OCI-LY3 (cell line): ENCODE measurements around the gene SPATA46.

Experiments used
- H2AFZ ChIP-seq: fragments of 200-600, 300-600 bp; shearing (Covaris generic); 2 replicates; pipeline ENCODE4 v1.6.0; 2014; ENCODE audit warnings: antibody characterized with exemption, low read depth, low read length
- H3K27ac ChIP-seq: fragments of 200-600, 300-600 bp; sonication (generic); 2 replicates; pipeline ENCODE4 v1.5.1; 2014; ENCODE audit warnings: mild to moderate bottlenecking, low read length, moderate library complexity, mixed read lengths
- H3K27me3 ChIP-seq: fragments of 200-600, 300-600 bp; sonication (generic); 2 replicates; pipeline ENCODE4 v1.6.1; 2014; ENCODE audit warnings: low read depth, low read length, mixed read lengths
- H3K36me3 ChIP-seq: fragments of 200-600, 300-600 bp; sonication (generic); replicated peaks from 2 replicates; pipeline ENCODE3; 2014; ENCODE audit warnings: low read depth, low read length, mixed read lengths
- H3K4me1 ChIP-seq: fragments of 300-600, 200-600 bp; sonication (generic); 2 replicates; pipeline ENCODE4 v1.6.1; 2014; ENCODE audit warnings: low read length, mixed read lengths
- H3K4me2 ChIP-seq: fragments of 200-600, 300-600 bp; sonication (generic); 2 replicates; pipeline ENCODE4 v1.6.1; 2014; ENCODE audit warnings: low read length, mixed read lengths
- H3K4me3 ChIP-seq: fragments of 300-600, 200-600 bp; sonication (generic); 2 replicates; pipeline ENCODE4 v1.5.1; 2014; ENCODE audit warnings: antibody characterized with exemption, mild to moderate bottlenecking, low read length, moderate library complexity
- H3K79me2 ChIP-seq: fragments of 300-600, 200-600 bp; shearing (Covaris generic); 2 replicates; pipeline ENCODE4 v1.6.1; 2014; ENCODE audit warnings: mild to moderate bottlenecking, low read length, mixed read lengths
- H3K9ac ChIP-seq: fragments of 300-600, 200-600 bp; shearing (Covaris generic); 2 replicates; pipeline ENCODE4 v1.6.0; 2014; ENCODE audit warnings: mild to moderate bottlenecking, low read length, moderate library complexity
- H3K9me3 ChIP-seq: fragments of 200-600, 300-600 bp; shearing (Covaris generic); 2 replicates; pipeline ENCODE4 v1.6.1; 2014; ENCODE audit warnings: low read length, mixed read lengths; ENCODE audit not compliant: insufficient read depth
- H4K20me1 ChIP-seq: fragments of 200-600, 300-600 bp; sonication (generic); 2 replicates; pipeline ENCODE4 v1.6.1; 2016; ENCODE audit warnings: low read length, mixed read lengths; ENCODE audit not compliant: insufficient read depth
- CTCF ChIP-seq: fragments of 200-600, 300-600 bp; sonication (generic); IDR thresholded peaks from 2 replicates; pipeline ENCODE4 v1.5.1; 2014; ENCODE audit warnings: antibody characterized with exemption, low read length, low read depth
- EZH2phosphoT487 ChIP-seq: fragments of 200-600 bp; shearing (Covaris generic); IDR thresholded peaks from 2 replicates; pipeline ENCODE4 v1.6.1; 2018; ENCODE audit warnings: antibody characterized with exemption, mixed run types, low read depth

The SPATA46 gene

GRCh38 chr1:162384116-162384515 lies 7.5 kb upstream of the SPATA46 start:
- no peak overlapping the region for H3K4me2 ChIP-seq
- no peaks in the 10 kb centered on the region for H3K79me2 ChIP-seq
- no peak overlapping the region for H3K27ac ChIP-seq
- no peaks in the 10 kb centered on the region for H3K36me3 ChIP-seq
- no peak overlapping the region for H2AFZ ChIP-seq
- peaks cover 45% of the 10 kb centered on the region for H3K27me3 ChIP-seq
- H4K20me1 ChIP-seq, result no peaks in the 10 kb centered on the region
- peaks cover 1% of the 10 kb centered on the region for H3K4me1 ChIP-seq
- no peak overlapping the region for H3K4me3 ChIP-seq
- H3K9me3 ChIP-seq, result no peaks in the 10 kb centered on the region
- no peak overlapping the region for H3K9ac ChIP-seq
- TF ChIP-seq CTCF (no peak), EZH2phosphoT487 (no peak)

DNA sequence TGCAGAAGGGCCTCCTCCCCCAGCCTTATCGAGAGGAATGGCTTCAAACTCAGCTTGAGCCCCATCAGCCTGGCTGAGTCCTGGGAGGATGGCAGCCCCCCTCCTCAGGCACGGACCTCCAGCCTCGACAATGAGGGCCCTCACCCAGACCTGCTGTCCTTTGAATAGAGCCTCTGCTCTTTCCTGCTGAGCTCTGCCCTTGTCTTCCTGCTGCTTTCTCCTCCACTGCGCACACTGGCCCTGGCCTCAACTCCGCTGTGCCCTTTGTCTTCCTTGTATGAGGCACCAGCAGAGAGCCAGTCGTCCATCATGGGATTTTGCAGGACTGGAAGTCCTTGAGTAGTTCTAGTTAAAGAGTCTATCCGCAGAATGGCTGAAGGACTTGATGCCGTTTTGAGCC lies 6.9 kb upstream of the SPATA46 start:
- no peaks in the 10 kb centered on the region for H3K9me3 ChIP-seq
- no peak overlapping the region for H2AFZ ChIP-seq
- H3K9ac ChIP-seq, result no peak overlapping the region
- peaks cover 44% of the 10 kb centered on the region for H3K27me3 ChIP-seq
- no peak overlapping the region for H3K27ac ChIP-seq
- no peaks in the 10 kb centered on the region for H3K4me1 ChIP-seq
- H3K79me2 ChIP-seq, result no peaks in the 10 kb centered on the region
- no peak overlapping the region for H3K4me3 ChIP-seq
- H4K20me1 ChIP-seq, result no peaks in the 10 kb centered on the region
- H3K4me2 ChIP-seq, result no peak overlapping the region
- TF ChIP-seq EZH2phosphoT487, result no peak
- TF ChIP-seq CTCF, result no peak
- no peaks in the 10 kb centered on the region for H3K36me3 ChIP-seq

DNA sequence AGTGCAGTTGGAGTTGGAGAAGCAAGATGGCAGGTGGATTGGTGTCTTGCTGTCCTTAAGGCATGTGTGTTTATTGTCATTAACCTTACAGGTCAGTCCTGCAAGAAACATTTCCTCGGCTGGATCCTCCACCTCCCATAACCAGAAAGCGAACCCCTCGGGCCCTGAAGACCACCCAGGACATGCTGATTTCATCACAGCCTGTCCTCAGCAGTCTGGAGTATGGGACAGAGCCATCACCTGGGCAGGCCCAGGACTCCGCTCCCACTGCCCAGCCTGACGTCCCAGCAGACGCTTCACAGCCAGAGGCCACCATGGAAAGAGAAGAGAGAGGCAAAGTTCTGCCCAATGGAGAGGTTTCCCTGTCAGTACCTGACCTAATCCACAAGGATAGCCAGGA lies 6.4 kb upstream of the SPATA46 start:
- Histone ChIP-seq H3K36me3 (no peaks in the 10 kb centered on the region), H3K4me3 (no peak overlapping the region), H3K79me2 (no peaks in the 10 kb centered on the region), H3K9ac (no peak overlapping the region), H3K27ac (no peak overlapping the region), H4K20me1 (no peaks in the 10 kb centered on the region), H3K9me3 (no peaks in the 10 kb centered on the region), H2AFZ (no peak overlapping the region), H3K27me3 (peaks cover 44% of the 10 kb centered on the region), H3K4me1 (no peaks in the 10 kb centered on the region), H3K4me2 (no peak overlapping the region)
- TF ChIP-seq EZH2phosphoT487 (no peak), CTCF (no peak)

- no peak overlapping the region for H3K9ac ChIP-seq
- H3K27ac ChIP-seq, result no peak overlapping the region
- H3K4me1 ChIP-seq, result no peaks in the 10 kb centered on the region
- no peak overlapping the region for H2AFZ ChIP-seq
- no peaks in the 10 kb centered on the region for H3K79me2 ChIP-seq
- no peak overlapping the region for H3K4me2 ChIP-seq
- H3K36me3 ChIP-seq, result no peaks in the 10 kb centered on the region
- peaks cover 45% of the 10 kb centered on the region for H3K27me3 ChIP-seq
- H4K20me1 ChIP-seq, result no peaks in the 10 kb centered on the region
- TF ChIP-seq EZH2phosphoT487 (no peak), CTCF (no peak)
- no peaks in the 10 kb centered on the region for H3K9me3 ChIP-seq
- no peak overlapping the region for H3K4me3 ChIP-seq
Observed at GRCh38 chr1:162381941-162382750, 5.5 kb upstream of the SPATA46 start.
